ENCODE results near the gene FZR1. TPM values are rescaled to one million over a fixed set of nuclear protein-coding genes. Genes with fewer than 3 reads are reported as not detected.

FZR1 gene
- total and polyA plus RNA-seq, 9 of the 15 experiments (the other 6 are each of a cell fraction or from before 2014, with no cell fraction given): 0.18 to 48.0 (median 22.2) TPM

DNA sequence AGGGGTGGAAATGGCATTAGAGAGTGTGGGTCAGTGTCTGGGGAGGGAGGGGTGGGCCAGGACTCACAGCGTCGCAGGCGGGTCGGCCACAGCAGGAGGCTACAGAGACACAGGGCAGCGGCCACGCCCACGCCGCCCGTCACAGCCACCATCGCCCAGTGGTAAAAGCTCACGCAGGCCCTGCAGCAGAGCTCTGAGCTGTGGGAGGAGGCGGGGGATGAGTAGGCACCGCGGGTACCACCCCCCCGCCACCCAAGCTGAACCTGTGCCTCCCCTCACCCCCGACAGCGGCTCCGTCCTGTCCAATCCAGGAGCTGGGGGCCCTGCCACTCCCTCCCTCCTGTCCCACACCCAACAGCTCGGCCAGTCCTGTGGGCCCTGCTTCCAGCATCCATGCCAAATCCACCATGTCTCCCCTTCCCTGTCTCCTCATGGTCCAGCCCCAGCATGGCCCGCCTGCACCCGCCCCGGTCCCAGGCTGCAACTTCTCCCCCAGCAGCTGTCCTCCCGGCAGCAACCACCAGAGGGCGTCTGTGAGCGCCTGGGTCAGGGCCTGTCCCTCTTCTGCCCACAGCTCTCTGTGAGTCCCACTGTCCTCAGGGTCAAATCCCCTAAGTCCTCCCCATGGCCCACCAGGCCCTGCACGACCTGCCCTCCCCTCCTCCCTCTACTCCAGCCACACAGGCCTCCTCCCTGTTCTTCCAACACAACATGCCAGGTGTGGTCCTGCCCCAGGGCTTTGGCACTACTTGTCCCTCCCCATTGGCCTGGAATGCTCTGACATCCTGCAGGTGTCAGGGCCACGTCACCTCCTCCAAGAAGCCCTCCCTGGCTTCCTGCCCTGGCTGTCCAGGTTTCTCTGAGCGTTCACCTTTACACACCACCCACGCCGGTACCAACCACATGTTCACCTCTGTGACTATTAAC is 38.9 kb downstream of the FZR1 start (continued):
- no peak for TF ChIP-seq SAP30 (IDR thresholded peaks at IDR 0.05; ENCODE audit: borderline replicate concordance, insufficient read depth, low read depth, low read length, poor library complexity, severe bottlenecking)
- TF ChIP-seq ZNF263 (CRISPR knock-in tag; IDR thresholded peaks at IDR 0.05; ENCODE audit: borderline replicate concordance): peak; percentile 78
- no peak for TF ChIP-seq NFRKB (IDR thresholded peaks at IDR 0.05; ENCODE audit: low read depth)
- TF ChIP-seq, protein P1, sequence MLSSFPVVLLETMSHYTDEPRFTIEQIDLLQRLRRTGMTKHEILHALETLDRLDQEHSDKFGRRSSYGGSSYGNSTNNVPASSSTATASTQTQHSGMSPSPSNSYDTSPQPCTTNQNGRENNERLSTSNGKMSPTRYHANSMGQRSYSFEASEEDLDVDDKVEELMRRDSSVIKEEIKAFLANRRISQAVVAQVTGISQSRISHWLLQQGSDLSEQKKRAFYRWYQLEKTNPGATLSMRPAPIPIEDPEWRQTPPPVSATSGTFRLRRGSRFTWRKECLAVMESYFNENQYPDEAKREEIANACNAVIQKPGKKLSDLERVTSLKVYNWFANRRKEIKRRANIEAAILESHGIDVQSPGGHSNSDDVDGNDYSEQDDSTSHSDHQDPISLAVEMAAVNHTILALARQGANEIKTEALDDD (IDR thresholded peaks at IDR 0.05): no peak
- no peak for TF ChIP-seq YBX1 (IDR thresholded peaks at IDR 0.05)
- TF ChIP-seq, protein P2, sequence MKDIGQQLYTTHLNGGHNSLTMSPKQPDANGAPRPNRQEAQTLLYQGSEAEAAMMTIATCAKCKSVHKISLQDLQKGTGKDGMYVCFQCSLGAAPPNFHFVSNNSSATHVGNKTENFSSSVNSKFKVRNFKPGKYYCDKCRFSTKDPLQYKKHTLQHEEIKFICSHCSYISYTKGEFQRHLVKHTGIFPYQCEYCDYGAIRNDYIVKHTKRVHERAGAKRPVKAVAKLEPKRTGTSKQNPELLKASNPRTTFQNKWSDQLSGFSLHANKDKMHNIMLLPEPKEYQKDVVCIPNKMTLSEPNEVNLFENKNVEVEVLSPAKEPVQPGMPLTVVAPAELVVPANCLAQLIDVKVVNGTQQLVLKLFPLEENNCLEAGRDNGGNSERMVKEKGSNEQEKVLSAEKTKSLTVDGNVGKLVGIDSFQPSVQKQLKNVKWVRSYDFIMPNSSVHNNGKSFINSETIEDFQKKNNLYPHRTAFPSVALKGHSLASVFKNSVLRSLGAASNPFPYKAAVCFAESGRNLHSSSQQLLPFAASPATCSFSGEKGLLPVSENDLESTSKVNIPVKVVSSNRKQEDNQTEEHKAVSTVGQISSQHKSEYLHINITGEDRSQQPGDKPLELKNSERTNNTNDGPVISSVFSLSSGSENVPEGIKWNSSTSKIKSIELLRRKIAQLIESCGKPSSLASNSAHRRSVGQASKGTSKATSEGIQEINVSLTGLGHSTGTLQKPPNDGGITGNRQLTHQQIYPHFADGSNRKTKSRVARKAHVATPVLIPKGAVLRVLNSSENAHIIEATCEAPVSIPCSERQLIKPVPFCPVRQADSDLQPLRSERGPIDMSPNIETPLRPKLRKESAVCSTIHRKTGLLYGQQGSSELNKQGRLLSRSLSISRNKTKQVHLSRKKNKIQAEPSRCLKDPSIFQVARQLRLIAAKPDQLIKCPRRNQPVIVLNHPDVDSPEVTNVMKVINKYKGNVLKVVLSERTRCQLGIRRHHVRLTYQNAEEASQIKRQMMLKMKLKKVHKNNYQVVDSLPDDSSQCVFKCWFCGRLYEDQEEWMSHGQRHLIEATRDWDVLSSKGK (CRISPR knock-in tag; IDR thresholded peaks at IDR 0.05): no peak
- no peak; the same call in 1 of the 2 replicates for TF ChIP-seq ZFX (CRISPR knock-in tag; IDR thresholded peaks at IDR 0.05)
- TF ChIP-seq, protein P3, sequence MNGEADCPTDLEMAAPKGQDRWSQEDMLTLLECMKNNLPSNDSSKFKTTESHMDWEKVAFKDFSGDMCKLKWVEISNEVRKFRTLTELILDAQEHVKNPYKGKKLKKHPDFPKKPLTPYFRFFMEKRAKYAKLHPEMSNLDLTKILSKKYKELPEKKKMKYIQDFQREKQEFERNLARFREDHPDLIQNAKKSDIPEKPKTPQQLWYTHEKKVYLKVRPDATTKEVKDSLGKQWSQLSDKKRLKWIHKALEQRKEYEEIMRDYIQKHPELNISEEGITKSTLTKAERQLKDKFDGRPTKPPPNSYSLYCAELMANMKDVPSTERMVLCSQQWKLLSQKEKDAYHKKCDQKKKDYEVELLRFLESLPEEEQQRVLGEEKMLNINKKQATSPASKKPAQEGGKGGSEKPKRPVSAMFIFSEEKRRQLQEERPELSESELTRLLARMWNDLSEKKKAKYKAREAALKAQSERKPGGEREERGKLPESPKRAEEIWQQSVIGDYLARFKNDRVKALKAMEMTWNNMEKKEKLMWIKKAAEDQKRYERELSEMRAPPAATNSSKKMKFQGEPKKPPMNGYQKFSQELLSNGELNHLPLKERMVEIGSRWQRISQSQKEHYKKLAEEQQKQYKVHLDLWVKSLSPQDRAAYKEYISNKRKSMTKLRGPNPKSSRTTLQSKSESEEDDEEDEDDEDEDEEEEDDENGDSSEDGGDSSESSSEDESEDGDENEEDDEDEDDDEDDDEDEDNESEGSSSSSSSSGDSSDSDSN (IDR thresholded peaks at IDR 0.05; ENCODE audit: borderline replicate concordance in 1 of 2, low read depth in 2 of 2, low read length in 2 of 2): no peak
- TF ChIP-seq FOS (IDR thresholded peaks at IDR 0.05; ENCODE audit: extremely low read depth, insufficient read length): no peak
- no peak for TF ChIP-seq SMAD1 (IDR thresholded peaks at IDR 0.05; ENCODE audit: low read depth, low read length, partially characterized antibody)
- TF ChIP-seq, protein P4, sequence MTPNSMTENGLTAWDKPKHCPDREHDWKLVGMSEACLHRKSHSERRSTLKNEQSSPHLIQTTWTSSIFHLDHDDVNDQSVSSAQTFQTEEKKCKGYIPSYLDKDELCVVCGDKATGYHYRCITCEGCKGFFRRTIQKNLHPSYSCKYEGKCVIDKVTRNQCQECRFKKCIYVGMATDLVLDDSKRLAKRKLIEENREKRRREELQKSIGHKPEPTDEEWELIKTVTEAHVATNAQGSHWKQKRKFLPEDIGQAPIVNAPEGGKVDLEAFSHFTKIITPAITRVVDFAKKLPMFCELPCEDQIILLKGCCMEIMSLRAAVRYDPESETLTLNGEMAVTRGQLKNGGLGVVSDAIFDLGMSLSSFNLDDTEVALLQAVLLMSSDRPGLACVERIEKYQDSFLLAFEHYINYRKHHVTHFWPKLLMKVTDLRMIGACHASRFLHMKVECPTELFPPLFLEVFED (CRISPR knock-in tag; conservative IDR thresholded peaks at IDR 0.05): no peak
- no peak for TF ChIP-seq ARID1B (IDR thresholded peaks at IDR 0.05)
- no peak for TF ChIP-seq COPS2 (conservative IDR thresholded peaks at IDR 0.05)
- TF ChIP-seq CCNT2 (IDR thresholded peaks at IDR 0.05; ENCODE audit: borderline replicate concordance, extremely low read depth, insufficient read length, low read depth, low read length): no peak
- TF ChIP-seq MTF1 (CRISPR knock-in tag; IDR thresholded peaks at IDR 0.05; ENCODE audit: borderline replicate concordance): no peak
- TF ChIP-seq, protein P5, sequence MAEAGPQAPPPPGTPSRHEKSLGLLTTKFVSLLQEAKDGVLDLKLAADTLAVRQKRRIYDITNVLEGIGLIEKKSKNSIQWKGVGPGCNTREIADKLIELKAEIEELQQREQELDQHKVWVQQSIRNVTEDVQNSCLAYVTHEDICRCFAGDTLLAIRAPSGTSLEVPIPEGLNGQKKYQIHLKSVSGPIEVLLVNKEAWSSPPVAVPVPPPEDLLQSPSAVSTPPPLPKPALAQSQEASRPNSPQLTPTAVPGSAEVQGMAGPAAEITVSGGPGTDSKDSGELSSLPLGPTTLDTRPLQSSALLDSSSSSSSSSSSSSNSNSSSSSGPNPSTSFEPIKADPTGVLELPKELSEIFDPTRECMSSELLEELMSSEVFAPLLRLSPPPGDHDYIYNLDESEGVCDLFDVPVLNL (CRISPR knock-in tag; IDR thresholded peaks at IDR 0.05; ENCODE audit: low read depth): no peak
